Measurements from ENCODE around the gene RERE. TPM values are rescaled to one million over a fixed set of nuclear protein-coding genes. Genes with fewer than 3 reads are reported as not detected.
"Not testable (repeated sequence)": the region's sequence is repeated elsewhere in the genome, so short reads cannot be mapped to it uniquely, and the experiment has no call there.

RERE gene
- total RNA-seq, 1 experiment from 2014 or later = 20.0 TPM

- in situ Hi-C loops (cut with HindIII; ENCODE audit: low pct_unique_long_range_greater_than_20kb, low sequenced_read_pairs) = no loop called here
- peak; percentile 22 for DNase-seq (ENCODE audit: low read depth, low spot score)
Observed at GRCh38 chr1:8625981-8626898, 191.2 kb downstream of the RERE start.

- in situ Hi-C loops (cut with HindIII; ENCODE audit: low pct_unique_long_range_greater_than_20kb, low sequenced_read_pairs) = no loop called here
- no peak for DNase-seq (ENCODE audit: low read depth, low spot score)
Observed at GRCh38 chr1:8625491-8625890, 191.9 kb downstream of the RERE start.

- in situ Hi-C loops (cut with HindIII; ENCODE audit: low pct_unique_long_range_greater_than_20kb, low sequenced_read_pairs); DNase-seq (ENCODE audit: low read depth, low spot score): not testable (repeated sequence)
Observed at GRCh38 chr1:8623651-8624192, 193.7 kb downstream of the RERE start.

DNA sequence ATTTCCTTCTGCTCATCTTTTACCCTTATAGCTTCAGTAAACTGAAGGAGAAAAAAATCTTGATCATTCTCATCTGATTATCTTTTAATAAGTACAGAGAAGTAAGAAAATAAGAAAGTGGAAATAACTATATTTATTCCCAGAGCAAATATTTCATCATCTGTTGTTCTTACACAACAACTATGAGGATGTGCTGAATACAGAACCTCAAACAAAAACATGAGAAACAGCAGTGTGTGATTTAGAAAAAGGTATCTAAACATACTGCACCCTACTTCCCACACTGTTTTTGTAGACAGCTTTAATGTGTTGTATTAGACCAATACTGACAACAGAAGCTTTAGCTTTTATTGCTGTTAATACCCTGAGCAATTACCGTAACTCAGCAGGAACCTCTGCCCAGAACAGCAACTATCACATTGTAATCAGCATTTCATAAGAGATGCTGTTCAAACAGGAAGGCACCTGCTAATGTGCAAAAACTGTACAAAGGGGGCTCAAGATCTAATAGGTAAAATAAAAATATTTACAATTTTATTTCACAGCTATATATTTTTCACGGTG is 195.6 kb downstream of the RERE start:
- in situ Hi-C loops (cut with HindIII; ENCODE audit: low pct_unique_long_range_greater_than_20kb, low sequenced_read_pairs); DNase-seq (ENCODE audit: low read depth, low spot score): not testable (repeated sequence)

GRCh38 chr1:8621034-8621582 is 196.3 kb downstream of the RERE start:
- peak; percentile 12 for DNase-seq (ENCODE audit: low read depth, low spot score)
- in situ Hi-C loops (cut with HindIII; ENCODE audit: low pct_unique_long_range_greater_than_20kb, low sequenced_read_pairs) = not testable (repeated sequence)

GRCh38 chr1:8619917-8620502 is 197.4 kb downstream of the RERE start:
- peak; percentile 3 for DNase-seq (ENCODE audit: low read depth, low spot score)
- in situ Hi-C loops (cut with HindIII; ENCODE audit: low pct_unique_long_range_greater_than_20kb, low sequenced_read_pairs) = not testable (repeated sequence)

- DNase-seq (ENCODE audit: low read depth, low spot score); in situ Hi-C loops (cut with HindIII; ENCODE audit: low pct_unique_long_range_greater_than_20kb, low sequenced_read_pairs): not testable (repeated sequence)
Observed at GRCh38 chr1:8619419-8619818, 198.0 kb downstream of the RERE start.

- in situ Hi-C loops (cut with HindIII; ENCODE audit: low pct_unique_long_range_greater_than_20kb, low sequenced_read_pairs) = not testable (repeated sequence)
- peak; percentile 22 for DNase-seq (ENCODE audit: low read depth, low spot score)
Observed at GRCh38 chr1:8616791-8617190, 200.6 kb downstream of the RERE start.

GRCh38 chr1:8611634-8612515 is 205.6 kb downstream of the RERE start:
- DNase-seq (ENCODE audit: low read depth, low spot score); in situ Hi-C loops (cut with HindIII; ENCODE audit: low pct_unique_long_range_greater_than_20kb, low sequenced_read_pairs): not testable (repeated sequence)

GRCh38 chr1:8607906-8608305 is 209.5 kb downstream of the RERE start:
- in situ Hi-C loops (cut with HindIII; ENCODE audit: low pct_unique_long_range_greater_than_20kb, low sequenced_read_pairs) = no loop called here
- DNase-seq (ENCODE audit: low read depth, low spot score) = no peak

- DNase-seq (ENCODE audit: low read depth, low spot score) = no peak
- in situ Hi-C loops (cut with HindIII; ENCODE audit: low pct_unique_long_range_greater_than_20kb, low sequenced_read_pairs) = no loop called here
Observed at GRCh38 chr1:8604041-8604945, 213.1 kb downstream of the RERE start.

DNA sequence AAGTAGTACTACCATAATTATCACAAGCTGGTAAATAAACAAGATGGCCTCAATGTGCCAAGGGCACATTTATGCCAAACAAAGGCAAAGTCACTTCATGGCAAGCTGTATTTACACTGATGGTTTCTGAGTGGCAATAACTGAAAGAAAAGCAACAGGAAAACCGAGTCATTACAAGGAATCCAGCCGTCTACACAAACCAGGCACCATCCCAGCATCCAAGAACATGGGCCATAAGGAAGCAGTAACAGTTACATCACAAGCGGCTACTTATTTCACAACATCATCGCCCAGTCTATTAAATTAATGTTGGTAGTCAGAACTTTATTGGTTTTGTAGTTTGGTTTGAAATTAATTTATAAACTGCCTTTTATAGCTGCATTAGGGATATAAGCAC is 214.2 kb downstream of the RERE start:
- in situ Hi-C loops (cut with HindIII; ENCODE audit: low pct_unique_long_range_greater_than_20kb, low sequenced_read_pairs) = no loop called here
- DNase-seq (ENCODE audit: low read depth, low spot score) = no peak

- in situ Hi-C loops (cut with HindIII; ENCODE audit: low pct_unique_long_range_greater_than_20kb, low sequenced_read_pairs) = no loop called here
- DNase-seq (ENCODE audit: low read depth, low spot score) = no peak
Observed at GRCh38 chr1:8602471-8603219, 214.8 kb downstream of the RERE start.

DNA sequence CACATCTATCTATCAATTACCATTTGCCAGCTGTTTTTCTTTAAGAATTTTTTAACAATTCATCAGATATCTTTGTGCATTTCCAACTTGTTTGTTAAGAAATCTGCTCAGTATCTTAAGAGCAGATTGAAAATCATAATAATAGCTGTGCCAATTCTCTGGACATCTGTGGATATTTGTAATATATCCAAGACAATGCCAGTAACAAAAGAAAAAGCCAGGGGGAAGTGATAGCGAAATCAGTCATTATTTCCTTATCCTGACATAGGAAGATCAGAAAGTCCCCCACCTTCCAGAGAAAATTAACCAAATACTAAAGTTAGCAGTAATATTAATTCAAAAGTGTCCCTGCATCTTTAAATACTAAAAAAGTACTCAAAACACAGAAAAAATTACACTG is 217.1 kb downstream of the RERE start:
- in situ Hi-C loops (cut with HindIII; ENCODE audit: low pct_unique_long_range_greater_than_20kb, low sequenced_read_pairs) = no loop called here
- DNase-seq (ENCODE audit: low read depth, low spot score) = no peak

DNA sequence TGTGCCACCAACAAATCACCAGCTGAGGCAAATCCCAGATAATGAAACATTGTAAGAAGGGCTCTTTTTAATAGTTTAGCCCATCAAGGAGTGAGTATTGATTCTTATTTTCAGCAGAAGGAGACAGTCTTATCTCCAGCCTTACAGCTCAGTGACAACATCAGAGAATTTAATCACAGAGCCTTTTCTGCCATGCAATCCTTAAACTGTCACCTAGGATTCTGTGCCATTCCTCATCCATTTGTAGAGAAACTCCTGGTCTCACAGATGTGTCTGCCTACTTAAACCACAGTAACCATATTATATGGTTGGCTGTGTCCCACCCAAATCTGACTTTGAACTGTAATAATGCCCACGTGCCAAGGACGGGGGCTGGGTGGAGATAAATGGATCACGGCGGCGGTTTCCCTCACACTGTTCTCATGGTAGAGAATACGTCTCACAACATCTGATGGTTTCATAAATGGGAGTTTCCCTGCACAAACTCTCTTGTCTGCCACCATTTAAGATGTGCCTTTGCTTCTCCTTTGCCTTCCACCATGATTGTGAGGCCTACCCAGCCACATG is 217.7 kb downstream of the RERE start:
- in situ Hi-C loops (cut with HindIII; ENCODE audit: low pct_unique_long_range_greater_than_20kb, low sequenced_read_pairs) = no loop called here

More for the DNA sequence above, 217.7 kb downstream of the RERE start:
- no peak for DNase-seq (ENCODE audit: low read depth, low spot score)
